BJ (cell line): ENCODE measurements around the gene TRPM3. TPM values are rescaled to one million over a fixed set of nuclear protein-coding genes. Genes with fewer than 3 reads are reported as not detected.

Source experiments
- CTCF ChIA-PET: fragments of 350-600 bp; formaldehyde crosslinking; extraction: SDS; loops from one replicate; lab custom pipeline; 2021; ENCODE audit warnings: antibody characterized with exemption, inconsistent platforms; lab: Yijun Ruan, JAX
- POLR2A ChIA-PET: fragments of 300-600 bp; sonication (Branson Sonifier 250); formaldehyde crosslinking; extraction: SDS; loops from one replicate; lab custom pipeline; 2021; ENCODE audit warnings: antibody characterized with exemption; lab: Charles Lee
- DNase-seq: peaks from one replicate; pipeline ENCODE4 v3.0.0-alpha.2; 2011; ENCODE audit warnings: low read depth
- H3K27me3 ChIP-seq: 2 replicates; pipeline ENCODE4 v1.6.0; 2011; ENCODE audit warnings: low read length; ENCODE audit not compliant: control insufficient read depth, insufficient read depth
- H3K36me3 ChIP-seq: 2 replicates; pipeline ENCODE4 v1.5.1; 2011; ENCODE audit warnings: low read length; ENCODE audit not compliant: control insufficient read depth, insufficient read depth
- H3K4me3 ChIP-seq: 2 replicates; pipeline ENCODE4 v1.5.1; 2011; ENCODE audit warnings: low read depth, mild to moderate bottlenecking, control low read depth, low read length
- CTCF ChIP-seq: IDR thresholded peaks from 2 replicates; pipeline ENCODE4 v1.5.1; 2011; ENCODE audit warnings: low read depth, mild to moderate bottlenecking, control low read depth, inconsistent platforms, low read length, moderate library complexity; ENCODE audit not compliant: insufficient read depth
- polyA plus RNA-seq: library from polyadenylated mRNA; depleted of rRNA; stranded (reverse); fragments of >200 nt; gene quantifications from 2 replicates; pipeline ENCODE4 v1.2.3, GENCODE V29; 2011

TRPM3 gene
- polyA plus RNA-seq, 1 experiment: 0.07 TPM

- POLR2A ChIA-PET: no interaction called here
- Histone ChIP-seq H3K4me3 (no peak overlapping the region), H3K27me3 (no peaks in the 10 kb centered on the region), H3K36me3 (no peaks in the 10 kb centered on the region)
- CTCF ChIA-PET: no interaction called here
- DNase-seq: no peak
- TF ChIP-seq CTCF: no peak
These were observed 592.0 kb downstream of the TRPM3 start for GRCh38 chr9:70529377-70529776.

- Histone ChIP-seq H3K36me3 (no peaks in the 10 kb centered on the region), H3K27me3 (no peaks in the 10 kb centered on the region), H3K4me3 (no peak overlapping the region)
- CTCF ChIA-PET: no interaction called here
- no peak for DNase-seq
- no peak for TF ChIP-seq CTCF
- POLR2A ChIA-PET: no interaction called here
These were observed 594.5 kb downstream of the TRPM3 start for GRCh38 chr9:70526902-70527301.

GRCh38 chr9:70525519-70525918 lies 595.9 kb downstream of the TRPM3 start:
- no peak for DNase-seq
- no peaks in the 10 kb centered on the region for H3K36me3 ChIP-seq
- H3K27me3 ChIP-seq: no peaks in the 10 kb centered on the region
- ChIA-PET POLR2A (no interaction called here), CTCF (no interaction called here)
- no peak for TF ChIP-seq CTCF
- H3K4me3 ChIP-seq: no peak overlapping the region

- TF ChIP-seq CTCF: no peak
- ChIA-PET CTCF (interaction anchor here (0.9 to 1.4 kb wide), 3 partner anchors 8 to 35 kb away, joined by 3 to 6 read pairs (median 3); no protein-coding TSS in a partner anchor), POLR2A (no interaction called here)
- Histone ChIP-seq H3K4me3 (no peak overlapping the region), H3K27me3 (no peaks in the 10 kb centered on the region), H3K36me3 (no peaks in the 10 kb centered on the region)
- no peak for DNase-seq
These were observed 601.3 kb downstream of the TRPM3 start for GRCh38 chr9:70519912-70520724.

GRCh38 chr9:70517926-70518610 lies 603.4 kb downstream of the TRPM3 start:
- no peaks in the 10 kb centered on the region for H3K27me3 ChIP-seq
- ChIA-PET POLR2A (no interaction called here), CTCF (no interaction called here)
- TF ChIP-seq CTCF: no peak
- no peak overlapping the region for H3K4me3 ChIP-seq
- DNase-seq: no peak
- H3K36me3 ChIP-seq: no peaks in the 10 kb centered on the region
